HG03378 (cell line): ENCODE data around the gene ATG13.

Experiments
- ATAC-seq: cut with Tn5 transposase; IDR thresholded peaks from one replicate; pipeline ENCODE4 v1.9.1; 2021; ENCODE audit warnings: mild to moderate bottlenecking, moderate library complexity; ENCODE audit not compliant: unreplicated experiment

Gene ATG13

GRCh38 chr11:46674463-46675287 is 57.3 kb downstream of the ATG13 start:
- ATAC-seq, result no peak

GRCh38 chr11:46675288-46675851 is 58.0 kb downstream of the ATG13 start:
- ATAC-seq, result no peak

- ATAC-seq, result no peak
Observed at GRCh38 chr11:46675949-46676348, 58.6 kb downstream of the ATG13 start.

GRCh38 chr11:46676436-46677158 is 59.2 kb downstream of the ATG13 start:
- no peak for ATAC-seq

- ATAC-seq, result no peak
Observed at GRCh38 chr11:46677169-46677568, 59.8 kb downstream of the ATG13 start.

- ATAC-seq, result no peak
Observed at GRCh38 chr11:46677991-46678740, 60.8 kb downstream of the ATG13 start.

GRCh38 chr11:46678741-46679130 is 61.4 kb downstream of the ATG13 start:
- no peak for ATAC-seq

GRCh38 chr11:46679241-46680163 is 62.1 kb downstream of the ATG13 start:
- ATAC-seq, result no peak

- no peak for ATAC-seq
Observed at GRCh38 chr11:46680164-46680760, 62.9 kb downstream of the ATG13 start.

- no peak for ATAC-seq
Observed at GRCh38 chr11:46680815-46681214, 63.5 kb downstream of the ATG13 start.

- ATAC-seq, result no peak
Observed at GRCh38 chr11:46681814-46682213, 64.5 kb downstream of the ATG13 start.

GRCh38 chr11:46682773-46683752 is 65.7 kb downstream of the ATG13 start:
- no peak for ATAC-seq

GRCh38 chr11:46684367-46684766 is 67.0 kb downstream of the ATG13 start:
- ATAC-seq, result no peak

- ATAC-seq, result no peak
Observed at GRCh38 chr11:46686886-46687795, 69.8 kb downstream of the ATG13 start.

GRCh38 chr11:46690702-46691101 is 73.3 kb downstream of the ATG13 start:
- no peak for ATAC-seq

GRCh38 chr11:46692450-46692849 is 75.1 kb downstream of the ATG13 start:
- ATAC-seq, result no peak

GRCh38 chr11:46693597-46694012 is 76.3 kb downstream of the ATG13 start:
- no peak for ATAC-seq

- ATAC-seq, result no peak
Observed at GRCh38 chr11:46694072-46694471, 76.7 kb downstream of the ATG13 start.
